ENCODE data around the gene RIPOR2.

DNA sequence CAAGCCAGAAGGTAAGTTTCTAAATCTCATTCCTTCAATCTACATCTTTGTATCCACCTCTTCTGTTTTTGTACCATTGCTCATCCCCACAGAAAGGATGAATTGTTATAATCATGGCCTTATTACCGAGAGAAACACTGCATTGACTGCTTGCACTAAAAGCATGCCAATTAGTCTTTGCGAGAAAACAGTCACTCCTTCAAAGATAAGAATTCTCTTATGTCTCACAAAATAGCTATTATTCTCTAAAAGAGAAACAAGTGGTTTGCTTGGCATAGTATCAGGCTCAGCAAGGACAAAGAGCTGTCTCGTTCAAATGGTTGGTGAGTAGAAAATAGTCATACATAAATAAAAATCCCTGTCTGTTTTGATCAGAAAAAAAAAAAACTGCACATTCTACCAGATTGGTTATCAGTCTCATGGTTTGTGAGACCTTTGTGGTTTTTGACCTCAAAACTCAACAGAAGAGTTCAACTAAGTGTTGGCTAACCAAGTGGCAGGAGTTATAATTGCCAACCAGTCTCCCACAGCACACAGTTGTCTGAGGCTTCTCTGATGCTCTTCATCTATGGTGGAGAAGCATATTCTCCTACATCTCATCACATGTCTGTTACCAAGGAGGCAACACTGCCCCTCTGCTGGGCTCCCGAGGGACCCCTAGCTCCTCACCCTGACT, 101.9 kb downstream of the RIPOR2 start:
- TF ChIP-seq, protein P1, sequence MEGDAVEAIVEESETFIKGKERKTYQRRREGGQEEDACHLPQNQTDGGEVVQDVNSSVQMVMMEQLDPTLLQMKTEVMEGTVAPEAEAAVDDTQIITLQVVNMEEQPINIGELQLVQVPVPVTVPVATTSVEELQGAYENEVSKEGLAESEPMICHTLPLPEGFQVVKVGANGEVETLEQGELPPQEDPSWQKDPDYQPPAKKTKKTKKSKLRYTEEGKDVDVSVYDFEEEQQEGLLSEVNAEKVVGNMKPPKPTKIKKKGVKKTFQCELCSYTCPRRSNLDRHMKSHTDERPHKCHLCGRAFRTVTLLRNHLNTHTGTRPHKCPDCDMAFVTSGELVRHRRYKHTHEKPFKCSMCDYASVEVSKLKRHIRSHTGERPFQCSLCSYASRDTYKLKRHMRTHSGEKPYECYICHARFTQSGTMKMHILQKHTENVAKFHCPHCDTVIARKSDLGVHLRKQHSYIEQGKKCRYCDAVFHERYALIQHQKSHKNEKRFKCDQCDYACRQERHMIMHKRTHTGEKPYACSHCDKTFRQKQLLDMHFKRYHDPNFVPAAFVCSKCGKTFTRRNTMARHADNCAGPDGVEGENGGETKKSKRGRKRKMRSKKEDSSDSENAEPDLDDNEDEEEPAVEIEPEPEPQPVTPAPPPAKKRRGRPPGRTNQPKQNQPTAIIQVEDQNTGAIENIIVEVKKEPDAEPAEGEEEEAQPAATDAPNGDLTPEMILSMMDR (IDR thresholded peaks at IDR 0.05) = no peak
- TF ChIP-seq POLR2A (IDR thresholded peaks at IDR 0.05) = no peak
